Fibroblast of lung (primary cell): ENCODE data around the gene ZNF333. TPM values are rescaled to one million over a fixed set of nuclear protein-coding genes. Genes with fewer than 3 reads are reported as not detected.

ENCODE experiments used
- DNase-seq, 2 donors: peaks; one replicate each; pipeline versions ENCODE4 v3.0.0 to v3.0.0-alpha.2; 2010; ENCODE audit warnings: low read depth in 2 of 2
- H2AFZ ChIP-seq: 2 replicates; pipeline ENCODE4 v1.5.1; 2012; ENCODE audit warnings: low read length, control low read depth, inconsistent platforms
- H3K27ac ChIP-seq: 2 replicates; pipeline ENCODE4 v1.5.1; 2011; ENCODE audit warnings: low read length, control low read depth; ENCODE audit not compliant: insufficient read depth
- H3K27me3 ChIP-seq: 2 replicates; pipeline ENCODE4 v1.5.1; 2011; ENCODE audit warnings: mild to moderate bottlenecking, low read length; ENCODE audit not compliant: control insufficient read depth, insufficient read depth
- H3K36me3 ChIP-seq: 2 replicates; pipeline ENCODE4 v1.5.1; 2011; ENCODE audit warnings: low read length; ENCODE audit not compliant: control insufficient read depth, insufficient read depth
- H3K4me1 ChIP-seq: 2 replicates; pipeline ENCODE4 v1.5.1; 2011; ENCODE audit warnings: low read length; ENCODE audit not compliant: control insufficient read depth, insufficient read depth; ENCODE audit errors: extremely low read depth
- H3K4me2 ChIP-seq: 2 replicates; pipeline ENCODE4 v1.5.1; 2011; ENCODE audit warnings: low read length, control low read depth; ENCODE audit not compliant: insufficient read depth; ENCODE audit errors: extremely low read depth
- H3K4me3 ChIP-seq, 4 experiments: fragments of 200-600 bp in 1 of 4; sonication (generic) in 1 of 4; replicated peaks in 1 of 4; 2 replicates each; pipeline ENCODE4 v1.5.1; 2011 to 2016; ENCODE audit warnings: low read length in 4 of 4, low read depth in 3 of 4, mild to moderate bottlenecking in 3 of 4, control low read depth in 2 of 4, inconsistent platforms in 1 of 4, mixed read lengths in 1 of 4; ENCODE audit not compliant: insufficient read depth in 1 of 4; ENCODE audit errors: control extremely low read depth in 1 of 4
- H3K79me2 ChIP-seq: 2 replicates; pipeline ENCODE4 v1.5.1; 2012; ENCODE audit warnings: mild to moderate bottlenecking, low read length, inconsistent platforms; ENCODE audit not compliant: control insufficient read depth, insufficient read depth
- H3K9ac ChIP-seq: 2 replicates; pipeline ENCODE4 v1.5.1; 2011; ENCODE audit warnings: mild to moderate bottlenecking, low read length, control low read depth; ENCODE audit not compliant: insufficient read depth
- H3K9me3 ChIP-seq: 2 replicates; pipeline ENCODE4 v1.5.1; 2012; ENCODE audit warnings: low read depth, low read length; ENCODE audit not compliant: control insufficient read depth, insufficient read depth
- H4K20me1 ChIP-seq: 2 replicates; pipeline ENCODE4 v1.5.1; 2011; ENCODE audit warnings: low read length; ENCODE audit not compliant: control insufficient read depth, insufficient read depth; ENCODE audit errors: extremely low read depth
- EZH2 ChIP-seq: IDR thresholded peaks from 2 replicates; pipeline ENCODE4 v1.5.1; 2012; ENCODE audit warnings: low read length, control low read depth, mild to moderate bottlenecking; ENCODE audit errors: missing control alignments
- polyA plus RNA-seq, 2 donors: library from polyadenylated mRNA; depleted of rRNA in 1 of 2; stranded (reverse) in 1 of 2; unstranded in 1 of 2; fragments of >200 nt; gene quantifications; 2 replicates each; pipeline ENCODE4 v1.2.1, GENCODE V29; 2011 to 2012; ENCODE audit warnings: missing spikeins in 1 of 2
- total RNA-seq: library from RNA; depleted of rRNA; stranded (reverse); fragments of >200 nt; gene quantifications from 2 replicates; pipeline ENCODE4 v1.2.1, GENCODE V29; 2014
- TF ChIP-seq, protein P1 (sequence below), 2 donors: IDR thresholded peaks in 1 of 2; conservative IDR thresholded peaks in 1 of 2; 1 replicate in 1 of 2; 2 replicates in 1 of 2; pipeline ENCODE4 v1.5.1; 2011 to 2012; ENCODE audit warnings: low read length in 2 of 2, control low read depth in 1 of 2, inconsistent platforms in 1 of 2, low read depth in 1 of 2, mild to moderate bottlenecking in 1 of 2

Gene ZNF333
- total and polyA plus RNA-seq, 2 donors (not counting 1 experiment from before 2014, with no cell fraction given) = 10.0 to 26.9 TPM

DNA sequence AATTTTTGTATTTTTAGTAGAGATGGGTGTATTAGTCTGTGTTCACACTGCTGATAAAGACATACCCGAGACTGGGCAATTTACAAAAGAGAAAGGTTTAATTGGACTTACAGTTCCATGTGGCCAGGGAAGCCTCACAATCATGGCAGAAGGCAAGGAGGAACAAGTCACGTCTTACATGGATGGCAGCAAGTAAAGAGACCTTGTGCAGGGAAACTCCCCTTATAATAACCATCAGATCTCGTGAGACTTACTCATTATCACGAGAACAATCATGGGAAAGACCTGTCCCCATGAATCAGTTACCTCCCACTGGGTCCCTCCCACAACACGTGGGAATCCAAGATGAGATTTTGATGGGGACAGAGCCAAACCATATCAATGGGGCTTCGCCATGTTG lies 14.6 kb downstream of the ZNF333 start:
- Histone ChIP-seq H3K4me2 (no peak overlapping the region), H3K27ac (no peak overlapping the region), H2AFZ (no peak overlapping the region), H3K4me3 (no peak overlapping the region), H3K9ac (no peak overlapping the region), H3K79me2 (no peaks in the 10 kb centered on the region), H3K36me3 (peaks cover 21% of the 10 kb centered on the region), H3K9me3 (no peaks in the 10 kb centered on the region), H3K4me1 (no peaks in the 10 kb centered on the region), H3K27me3 (no peaks in the 10 kb centered on the region), H4K20me1 (no peaks in the 10 kb centered on the region)
- TF ChIP-seq, protein P1, sequence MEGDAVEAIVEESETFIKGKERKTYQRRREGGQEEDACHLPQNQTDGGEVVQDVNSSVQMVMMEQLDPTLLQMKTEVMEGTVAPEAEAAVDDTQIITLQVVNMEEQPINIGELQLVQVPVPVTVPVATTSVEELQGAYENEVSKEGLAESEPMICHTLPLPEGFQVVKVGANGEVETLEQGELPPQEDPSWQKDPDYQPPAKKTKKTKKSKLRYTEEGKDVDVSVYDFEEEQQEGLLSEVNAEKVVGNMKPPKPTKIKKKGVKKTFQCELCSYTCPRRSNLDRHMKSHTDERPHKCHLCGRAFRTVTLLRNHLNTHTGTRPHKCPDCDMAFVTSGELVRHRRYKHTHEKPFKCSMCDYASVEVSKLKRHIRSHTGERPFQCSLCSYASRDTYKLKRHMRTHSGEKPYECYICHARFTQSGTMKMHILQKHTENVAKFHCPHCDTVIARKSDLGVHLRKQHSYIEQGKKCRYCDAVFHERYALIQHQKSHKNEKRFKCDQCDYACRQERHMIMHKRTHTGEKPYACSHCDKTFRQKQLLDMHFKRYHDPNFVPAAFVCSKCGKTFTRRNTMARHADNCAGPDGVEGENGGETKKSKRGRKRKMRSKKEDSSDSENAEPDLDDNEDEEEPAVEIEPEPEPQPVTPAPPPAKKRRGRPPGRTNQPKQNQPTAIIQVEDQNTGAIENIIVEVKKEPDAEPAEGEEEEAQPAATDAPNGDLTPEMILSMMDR (conservative IDR thresholded peaks at IDR 0.05 in 1 of 2, IDR thresholded peaks at IDR 0.05 in 1 of 2; ENCODE audit: low read depth in 1 of 2, low read length in 2 of 2) = no peak
- no peak for TF ChIP-seq EZH2
- no peak for DNase-seq

DNA sequence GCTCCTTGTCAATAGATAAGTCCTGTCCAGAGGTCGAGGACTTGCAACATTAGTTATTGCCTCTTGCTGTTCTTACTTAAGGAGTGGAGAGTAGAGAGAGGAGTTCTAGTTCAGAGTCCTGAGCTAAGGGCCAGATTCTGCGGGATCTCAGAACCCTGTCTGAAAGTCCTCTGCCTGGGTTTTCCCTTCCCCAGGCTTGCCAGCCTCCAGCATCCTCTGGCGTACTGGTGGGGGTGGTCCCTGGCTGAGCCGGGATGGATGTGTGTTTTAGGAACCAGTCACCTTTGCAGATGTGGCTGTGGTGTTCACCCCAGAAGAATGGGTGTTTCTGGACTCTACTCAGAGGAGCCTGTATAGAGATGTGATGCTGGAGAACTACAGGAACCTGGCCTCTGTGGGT lies 26.0 kb downstream of the ZNF333 start:
- no peak overlapping the region for H3K27ac ChIP-seq
- H3K79me2 ChIP-seq = no peaks in the 10 kb centered on the region
- H3K4me1 ChIP-seq = no peaks in the 10 kb centered on the region
- no peak overlapping the region for H3K9ac ChIP-seq
- no peak overlapping the region for H3K4me2 ChIP-seq
- no peaks in the 10 kb centered on the region for H3K27me3 ChIP-seq
- H4K20me1 ChIP-seq = no peaks in the 10 kb centered on the region
- H3K36me3 ChIP-seq = peaks cover 12% of the 10 kb centered on the region
- H3K4me3 ChIP-seq = no peak overlapping the region
- no peak for TF ChIP-seq EZH2
- TF ChIP-seq, protein P1 (conservative IDR thresholded peaks at IDR 0.05 in 1 of 2, IDR thresholded peaks at IDR 0.05 in 1 of 2; ENCODE audit: low read depth in 1 of 2, low read length in 2 of 2) = no peak
- H2AFZ ChIP-seq = no peak overlapping the region
- DNase-seq = no peak
- H3K9me3 ChIP-seq = peaks cover 15% of the 10 kb centered on the region

DNA sequence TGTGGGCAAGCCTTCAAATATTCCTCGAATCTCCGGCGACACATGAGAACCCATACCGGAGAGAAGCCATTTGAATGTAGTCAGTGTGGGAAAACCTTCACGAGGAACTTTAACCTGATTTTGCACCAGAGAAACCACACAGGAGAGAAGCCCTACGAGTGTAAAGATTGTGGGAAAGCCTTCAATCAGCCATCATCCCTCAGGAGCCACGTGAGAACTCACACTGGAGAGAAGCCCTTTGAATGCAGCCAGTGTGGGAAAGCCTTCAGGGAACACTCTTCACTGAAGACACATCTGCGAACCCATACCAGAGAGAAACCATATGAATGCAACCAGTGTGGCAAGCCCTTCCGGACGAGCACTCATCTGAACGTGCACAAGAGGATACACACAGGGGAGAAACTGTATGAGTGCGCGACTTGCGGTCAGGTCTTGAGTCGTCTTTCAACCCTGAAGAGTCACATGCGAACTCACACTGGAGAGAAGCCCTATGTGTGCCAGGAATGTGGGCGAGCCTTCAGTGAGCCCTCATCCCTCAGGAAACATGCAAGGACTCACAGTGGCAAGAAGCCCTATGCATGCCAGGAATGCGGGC lies 28.8 kb downstream of the ZNF333 start:
- no peak overlapping the region for H2AFZ ChIP-seq
- no peak overlapping the region for H3K9ac ChIP-seq
- H3K27me3 ChIP-seq = no peaks in the 10 kb centered on the region
- peaks cover 15% of the 10 kb centered on the region for H3K9me3 ChIP-seq
- TF ChIP-seq, protein P1 (conservative IDR thresholded peaks at IDR 0.05 in 1 of 2, IDR thresholded peaks at IDR 0.05 in 1 of 2; ENCODE audit: low read depth in 1 of 2, low read length in 2 of 2) = no peak
- TF ChIP-seq EZH2 = no peak
- H3K27ac ChIP-seq = no peak overlapping the region
- no peak overlapping the region for H3K4me3 ChIP-seq
- peak; percentile 3 to 23 for DNase-seq
- H3K79me2 ChIP-seq = no peaks in the 10 kb centered on the region
- no peaks in the 10 kb centered on the region for H3K4me1 ChIP-seq
- H3K36me3 ChIP-seq = peaks cover 12% of the 10 kb centered on the region
- H4K20me1 ChIP-seq = no peaks in the 10 kb centered on the region
- no peak overlapping the region for H3K4me2 ChIP-seq
